CD4-positive, alpha-beta T cell treated with Interleukin-17A for 1 hour (primary cell): ENCODE data around the gene ATP4B.
"Not testable (repeated sequence)": the region's sequence is repeated elsewhere in the genome, so short reads cannot be mapped to it uniquely, and the experiment has no call there.

Experiments
- DNase-seq: peaks from one replicate; pipeline ENCODE4 v3.0.0-alpha.2; 2020

ATP4B gene

DNA sequence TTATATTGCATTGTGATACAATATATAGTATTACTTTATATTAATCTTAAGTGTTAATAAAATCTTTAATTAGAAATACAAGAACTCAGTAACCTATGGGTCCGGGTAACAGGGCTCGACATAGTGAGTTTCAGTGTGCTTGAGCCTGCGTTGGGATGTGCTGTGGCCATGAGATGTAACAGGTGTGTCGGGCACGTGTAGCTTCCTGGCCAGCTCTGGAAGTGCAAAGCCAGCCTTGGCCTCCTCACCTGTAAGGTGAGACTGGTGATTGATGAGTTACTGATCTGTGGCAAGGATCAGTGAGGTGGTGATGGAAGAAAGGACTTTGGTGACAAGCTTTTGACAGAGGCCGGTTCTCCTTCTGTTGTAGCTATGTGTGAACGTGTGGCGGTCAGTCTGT is 19.2 kb downstream of the ATP4B start:
- DNase-seq = no peak

GRCh38 chr13:113638173-113638746 is 19.7 kb downstream of the ATP4B start:
- no peak for DNase-seq

DNA sequence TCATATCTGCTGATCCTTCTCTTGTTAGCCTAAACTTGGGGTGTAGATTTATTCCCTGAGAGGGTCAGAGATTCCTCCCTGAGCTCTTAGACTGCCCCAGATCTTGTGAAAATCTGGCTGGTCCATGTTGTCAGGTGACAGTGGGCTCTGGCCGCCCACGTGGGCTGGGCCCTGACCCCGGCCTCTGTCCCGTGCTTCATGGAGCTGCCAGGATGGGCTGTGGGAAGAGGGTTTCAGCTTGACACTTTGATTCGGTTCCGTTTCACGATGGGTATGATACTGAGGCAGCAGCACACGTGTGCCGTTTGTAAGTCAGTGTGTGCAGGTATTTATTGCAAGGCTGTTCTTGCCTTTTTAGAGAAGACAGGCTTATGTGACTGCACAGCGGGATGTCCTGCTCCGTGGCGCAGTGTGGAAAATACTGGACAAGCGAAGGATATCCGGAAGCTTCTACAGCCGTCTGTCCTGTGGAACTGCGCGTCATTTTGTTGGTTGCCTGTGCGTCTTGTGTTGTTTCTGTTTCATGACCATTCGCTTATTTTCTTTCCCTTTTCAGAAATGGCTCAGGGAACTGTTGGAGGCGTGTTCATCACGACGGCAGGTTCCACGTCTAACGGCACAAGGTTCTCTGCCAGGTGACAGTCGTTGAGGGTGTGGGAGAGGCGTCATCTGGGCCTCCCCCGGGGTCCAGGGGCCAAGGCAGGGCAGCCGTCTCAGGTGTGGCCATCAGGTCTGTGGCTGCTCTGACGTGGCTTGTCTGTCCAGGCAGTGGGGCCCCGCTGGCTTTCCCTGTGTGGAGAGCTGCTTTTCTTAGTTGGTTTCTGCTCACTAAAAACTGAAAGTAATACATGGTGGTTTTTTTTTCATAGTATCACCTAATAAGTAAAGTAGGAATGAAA is 20.5 kb downstream of the ATP4B start:
- DNase-seq = no peak

GRCh38 chr13:113636266-113636963 is 21.6 kb downstream of the ATP4B start:
- no peak for DNase-seq

DNA sequence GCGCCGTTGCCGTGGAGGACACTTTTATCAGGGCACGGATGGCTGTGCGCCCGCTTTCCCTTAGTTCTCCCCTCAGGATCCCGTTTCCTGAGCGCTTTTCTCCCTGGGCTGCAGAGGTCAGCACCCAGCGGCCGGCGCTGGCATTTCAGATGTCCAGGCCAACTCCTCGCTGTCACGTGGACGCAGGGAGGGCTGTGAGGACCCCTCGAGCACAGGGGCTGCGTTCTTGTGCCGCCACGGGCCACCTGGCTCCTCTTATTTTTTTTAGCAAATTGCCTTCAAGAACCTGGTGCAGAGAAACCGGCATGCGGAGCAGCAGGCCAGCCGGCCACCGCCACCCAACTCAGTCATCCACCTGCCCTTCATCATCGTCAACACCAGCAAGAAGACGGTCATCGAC is 22.3 kb downstream of the ATP4B start:
- no peak for DNase-seq

DNA sequence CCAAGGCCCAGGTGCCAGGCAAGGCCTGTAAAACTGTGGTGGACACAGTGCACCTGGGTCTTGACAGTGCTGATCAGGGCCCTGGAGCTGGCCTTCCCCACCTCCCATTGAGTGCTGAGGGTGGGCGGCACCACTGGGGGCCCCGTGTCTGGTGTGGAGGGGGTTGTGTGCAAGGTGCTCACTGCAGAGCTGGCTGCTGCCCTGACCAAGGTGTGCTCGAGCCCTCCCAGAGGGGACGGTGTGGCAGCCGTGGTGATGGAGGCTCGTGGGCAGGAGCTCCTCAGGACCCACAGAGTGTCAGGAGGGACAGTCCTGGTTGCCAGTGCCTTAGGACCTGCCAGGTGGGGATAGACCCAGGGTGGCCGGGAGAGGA is 23.0 kb downstream of the ATP4B start:
- no peak for DNase-seq

GRCh38 chr13:113634279-113635047 is 23.5 kb downstream of the ATP4B start:
- DNase-seq = no peak

DNA sequence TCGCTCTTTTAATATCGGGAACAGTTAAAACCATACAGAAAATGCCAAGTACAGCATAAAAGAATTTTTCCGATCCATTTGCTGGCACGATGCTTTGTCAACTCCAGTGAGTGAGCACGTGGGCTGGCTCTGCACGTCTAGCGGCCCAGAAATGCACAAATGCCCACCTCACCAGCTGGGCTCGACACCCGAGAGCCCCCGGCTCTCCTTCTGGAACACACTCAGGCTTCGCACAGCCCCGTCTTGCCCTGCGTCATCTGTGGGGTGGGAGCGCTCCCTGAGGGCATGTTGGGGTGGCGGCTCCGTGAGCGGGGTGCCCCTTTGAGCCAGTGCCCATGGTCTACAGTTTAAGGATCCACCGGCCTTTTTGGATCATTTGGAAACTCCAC is 24.5 kb downstream of the ATP4B start:
- no peak for DNase-seq

DNA sequence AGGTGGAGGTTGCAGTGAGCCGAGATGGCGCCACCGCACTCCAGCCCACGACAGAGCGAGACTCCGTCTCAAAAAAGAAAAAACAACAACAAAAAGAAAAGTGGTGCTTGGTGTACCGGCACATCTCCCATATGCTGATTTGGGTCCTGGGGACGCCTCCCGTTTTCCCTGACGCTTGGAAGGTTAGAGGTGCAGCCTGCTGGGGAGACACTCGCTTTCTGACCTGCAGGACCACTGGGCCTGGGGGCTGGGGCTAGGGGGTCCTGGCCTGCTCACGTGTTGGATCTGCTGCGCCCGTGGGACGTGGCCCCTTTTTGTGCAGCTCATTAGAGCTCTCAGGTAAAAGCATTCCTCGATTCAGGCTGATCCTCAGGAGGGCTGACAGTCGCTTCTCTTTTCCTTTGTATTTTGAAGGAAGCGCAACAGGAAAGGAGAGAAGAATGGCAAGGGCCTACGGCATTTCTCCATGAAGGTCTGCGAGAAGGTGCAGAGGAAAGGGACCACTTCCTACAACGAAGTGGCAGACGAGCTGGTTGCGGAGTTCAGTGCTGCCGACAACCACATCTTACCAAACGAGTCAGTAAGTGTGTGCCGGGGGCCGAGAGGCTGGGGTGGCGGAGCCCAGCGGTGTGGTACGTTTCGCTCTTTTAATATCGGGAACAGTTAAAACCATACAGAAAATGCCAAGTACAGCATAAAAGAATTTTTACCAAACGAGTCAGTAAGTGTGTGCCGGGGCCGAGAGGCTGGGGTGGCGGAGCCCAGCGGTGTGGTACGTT is 25.1 kb downstream of the ATP4B start:
- no peak for DNase-seq

- no peak for DNase-seq
Measured at GRCh38 chr13:113631341-113632095, 26.5 kb downstream of the ATP4B start.

DNA sequence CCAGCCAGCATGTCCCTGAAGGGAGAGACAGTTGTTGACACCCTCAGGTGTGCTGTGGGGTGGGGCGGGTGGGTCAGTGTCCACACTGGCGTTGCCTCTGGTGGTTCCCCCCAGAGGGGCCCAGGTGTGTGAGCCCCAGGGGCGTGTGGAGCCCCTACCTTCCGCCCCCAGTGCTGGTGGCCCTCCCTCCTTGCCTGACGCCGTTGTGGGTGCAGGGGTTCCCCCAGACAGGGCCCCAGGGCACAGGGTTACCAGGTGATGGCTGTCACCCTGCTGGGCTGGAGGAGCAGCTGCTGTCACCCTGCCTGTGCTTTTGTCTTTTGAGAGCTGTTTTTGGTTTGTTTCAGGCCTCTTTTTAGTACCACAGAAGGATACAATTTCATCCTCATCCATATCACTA is 27.2 kb downstream of the ATP4B start:
- no peak for DNase-seq

DNA sequence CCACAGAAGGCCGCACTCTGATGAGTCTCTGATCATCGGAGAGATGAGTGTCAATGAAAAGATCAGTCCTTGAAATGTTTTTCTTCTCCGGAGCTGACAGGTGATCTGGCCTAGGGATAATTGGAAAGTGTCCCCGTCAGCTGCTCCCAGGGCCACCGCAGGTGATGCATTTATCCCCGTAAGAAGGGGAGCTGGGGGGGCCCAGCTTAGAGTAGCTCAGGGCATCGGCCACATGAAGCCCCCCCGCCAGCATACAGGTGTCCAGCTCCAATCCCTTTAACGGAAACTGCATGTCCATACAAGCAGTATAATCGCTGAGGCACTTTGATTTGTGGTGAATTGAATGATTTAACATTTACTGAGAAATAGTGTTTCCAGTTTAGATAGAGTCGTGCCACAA is 27.7 kb downstream of the ATP4B start:
- DNase-seq = no peak

DNA sequence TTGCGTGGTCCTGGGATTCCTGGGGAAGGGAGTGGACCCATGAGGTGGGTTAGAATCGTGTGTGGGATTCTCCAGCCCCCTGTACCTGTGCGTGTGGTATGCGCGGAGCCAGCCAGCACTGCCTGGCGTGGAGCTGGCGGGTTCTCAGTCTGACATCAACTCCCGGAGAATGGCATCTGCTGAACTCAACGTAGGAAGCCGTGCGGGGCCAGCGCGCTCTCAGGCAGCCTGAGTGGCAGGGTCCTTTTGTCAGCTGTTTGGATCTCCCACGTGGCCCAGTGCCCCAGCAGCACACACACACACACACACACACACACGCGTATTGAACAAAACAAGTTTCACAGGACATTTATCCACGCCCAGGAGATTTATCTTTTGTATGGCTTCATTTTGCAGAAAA is 28.1 kb downstream of the ATP4B start:
- DNase-seq = no peak

- no peak for DNase-seq
Measured at GRCh38 chr13:113628291-113629270, 29.4 kb downstream of the ATP4B start.

GRCh38 chr13:113627136-113627535 is 30.9 kb downstream of the ATP4B start:
- no peak for DNase-seq

GRCh38 chr13:113625965-113626721 is 31.9 kb downstream of the ATP4B start:
- no peak for DNase-seq

DNA sequence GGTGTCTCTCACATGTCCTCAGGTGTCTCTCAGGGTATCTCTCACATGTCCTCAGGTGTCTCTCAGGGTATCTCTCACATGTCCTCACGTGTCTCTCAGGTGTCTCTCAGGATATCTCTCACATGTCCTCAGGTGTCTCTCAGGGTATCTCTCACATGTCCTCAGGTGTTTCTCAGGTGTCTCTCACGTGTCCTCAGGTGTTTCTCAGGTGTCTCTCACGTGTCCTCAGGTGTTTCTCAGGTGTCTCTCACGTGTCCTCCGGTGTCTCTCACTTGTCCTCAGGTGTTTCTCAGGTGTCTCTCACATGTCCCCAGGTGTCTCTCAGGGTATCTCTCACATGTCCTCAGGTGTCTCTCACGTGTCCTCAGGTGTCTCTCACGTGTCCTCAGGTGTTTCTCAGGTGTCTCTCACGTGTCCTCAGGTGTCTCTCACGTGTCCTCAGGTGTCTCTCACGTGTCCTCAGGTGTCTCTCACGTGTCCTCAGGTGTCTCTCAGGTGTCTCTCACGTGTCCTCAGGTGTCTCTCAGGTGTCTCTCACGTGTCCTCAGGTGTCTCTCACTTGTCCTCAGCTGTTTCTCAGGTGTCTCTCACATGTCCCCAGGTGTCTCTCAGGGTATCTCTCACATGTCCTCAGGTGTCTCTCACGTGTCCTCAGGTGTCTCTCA is 33.2 kb downstream of the ATP4B start:
- DNase-seq = not testable (repeated sequence)

- DNase-seq = no peak
Measured at GRCh38 chr13:113624235-113624587, 33.8 kb downstream of the ATP4B start.
